Osteocyte (in vitro differentiated cells): Measurements from ENCODE around the gene TMEM89. TPM values are rescaled to one million over a fixed set of nuclear protein-coding genes. Genes with fewer than 3 reads are reported as not detected.

Experiments
- DNase-seq: peaks from one replicate; pipeline ENCODE4 v3.0.0; 2021; ENCODE audit warnings: mixed read lengths; ENCODE audit not compliant: unreplicated experiment; ENCODE audit errors: extremely low spot score
- H3K27ac Mint-ChIP-seq: one replicate; pipeline ENCODE4 v1.8.0; 2021; ENCODE audit warnings: mild to moderate bottlenecking, mixed read lengths; ENCODE audit not compliant: unreplicated experiment
- H3K27me3 Mint-ChIP-seq: one replicate; pipeline ENCODE4 v1.8.0; 2021; ENCODE audit warnings: mixed read lengths; ENCODE audit not compliant: unreplicated experiment
- H3K36me3 Mint-ChIP-seq: one replicate; pipeline ENCODE4 v1.8.0; 2021; ENCODE audit warnings: mixed read lengths; ENCODE audit not compliant: unreplicated experiment
- H3K4me1 Mint-ChIP-seq: one replicate; pipeline ENCODE4 v1.8.0; 2021; ENCODE audit warnings: mixed read lengths; ENCODE audit not compliant: unreplicated experiment
- H3K4me3 Mint-ChIP-seq: one replicate; pipeline ENCODE4 v1.8.0; 2021; ENCODE audit warnings: mild to moderate bottlenecking, moderate library complexity, mixed read lengths; ENCODE audit not compliant: unreplicated experiment
- H3K9me3 Mint-ChIP-seq: one replicate; pipeline ENCODE4 v1.8.0; 2021; ENCODE audit warnings: mixed read lengths; ENCODE audit not compliant: unreplicated experiment
- CTCF ChIP-seq: fragments of 200-600 bp; sonication (generic); IDR thresholded peaks from 2 replicates; pipeline ENCODE4 v1.5.0; 2021; ENCODE audit warnings: antibody characterized with exemption, mild to moderate bottlenecking, moderate library complexity
- total RNA-seq: library from RNA; stranded (reverse); gene quantifications from 2 replicates; pipeline ENCODE4 v1.2.1, GENCODE V29; 2021

Gene TMEM89
- total RNA-seq, 1 donor from 2014 or later = not detected

GRCh38 chr3:48593337-48593736, 28.2 kb downstream of the TMEM89 start:
- Mint-ChIP-seq H3K9me3 (no peaks in the 10 kb centered on the region), H3K36me3 (peaks cover 6% of the 10 kb centered on the region), H3K27me3 (no peaks in the 10 kb centered on the region), H3K4me1 (peaks cover 37% of the 10 kb centered on the region), H3K4me3 (no peak overlapping the region), H3K27ac (no peak overlapping the region)
- DNase-seq = no peak
- no peak for TF ChIP-seq CTCF

GRCh38 chr3:48592519-48593087, 29.0 kb downstream of the TMEM89 start:
- Mint-ChIP-seq H3K4me1 (peaks cover 30% of the 10 kb centered on the region), H3K27ac (no peak overlapping the region), H3K36me3 (peaks cover 6% of the 10 kb centered on the region), H3K9me3 (no peaks in the 10 kb centered on the region), H3K27me3 (no peaks in the 10 kb centered on the region), H3K4me3 (no peak overlapping the region)
- TF ChIP-seq CTCF = no peak
- DNase-seq = no peak

GRCh38 chr3:48591886-48592518, 29.6 kb downstream of the TMEM89 start:
- H3K27ac Mint-ChIP-seq = no peak overlapping the region
- peaks cover 23% of the 10 kb centered on the region for H3K4me1 Mint-ChIP-seq
- no peaks in the 10 kb centered on the region for H3K9me3 Mint-ChIP-seq
- H3K27me3 Mint-ChIP-seq = no peaks in the 10 kb centered on the region
- TF ChIP-seq CTCF = no peak
- no peak for DNase-seq
- peaks cover under 1% of the 10 kb centered on the region for H3K36me3 Mint-ChIP-seq
- H3K4me3 Mint-ChIP-seq = no peak overlapping the region

GRCh38 chr3:48591436-48591835, 30.1 kb downstream of the TMEM89 start:
- H3K9me3 Mint-ChIP-seq = no peaks in the 10 kb centered on the region
- H3K36me3 Mint-ChIP-seq = no peaks in the 10 kb centered on the region
- H3K27ac Mint-ChIP-seq = no peak overlapping the region
- no peak for DNase-seq
- peaks cover 18% of the 10 kb centered on the region for H3K4me1 Mint-ChIP-seq
- H3K4me3 Mint-ChIP-seq = no peak overlapping the region
- no peak for TF ChIP-seq CTCF
- H3K27me3 Mint-ChIP-seq = no peaks in the 10 kb centered on the region

- no peak for DNase-seq
- Mint-ChIP-seq H3K27ac (no peak overlapping the region), H3K27me3 (no peaks in the 10 kb centered on the region), H3K4me1 (no peaks in the 10 kb centered on the region), H3K36me3 (no peaks in the 10 kb centered on the region), H3K9me3 (no peaks in the 10 kb centered on the region), H3K4me3 (no peak overlapping the region)
- no peak for TF ChIP-seq CTCF
Measured at GRCh38 chr3:48588230-48588629, 33.3 kb downstream of the TMEM89 start.
